GM21381 (cell line): Measurements from ENCODE around the gene RIC1.
A peak's percentile ranks its signal among the peaks of the same experiment; 100 is the strongest.
"Not testable (repeated sequence)": the region's sequence is repeated elsewhere in the genome, so short reads cannot be mapped to it uniquely, and the experiment has no call there.

Source experiments
- ATAC-seq: cut with Tn5 transposase; IDR thresholded peaks from one replicate; pipeline ENCODE4 v1.9.1; 2021; ENCODE audit warnings: mild to moderate bottlenecking, moderate library complexity; ENCODE audit not compliant: unreplicated experiment

The RIC1 gene

GRCh38 chr9:5628530-5629311 lies at the start of gene RIC1:
TSS of gene RIC1 (plus strand) at chr9:5629107. CDS start at chr9:5629310, 203 bp downstream.
- ATAC-seq = peak; percentile 60

- no peak for ATAC-seq
Measured at GRCh38 chr9:5579881-5580280, 49.0 kb upstream of the RIC1 start.

GRCh38 chr9:5580650-5581049 lies 48.3 kb upstream of the RIC1 start:
- no peak for ATAC-seq

- ATAC-seq = not testable (repeated sequence)
Measured at GRCh38 chr9:5581706-5582105, 47.2 kb upstream of the RIC1 start.

- peak; percentile 47 for ATAC-seq
Measured at GRCh38 chr9:5582835-5583195, 46.1 kb upstream of the RIC1 start.

- ATAC-seq = peak; percentile 34
Measured at GRCh38 chr9:5586391-5586802, 42.5 kb upstream of the RIC1 start.

- no peak for ATAC-seq
Measured at GRCh38 chr9:5587024-5587423, 41.9 kb upstream of the RIC1 start.

GRCh38 chr9:5592231-5592630 lies 36.7 kb upstream of the RIC1 start:
- ATAC-seq = no peak

GRCh38 chr9:5592904-5593303 lies 36.0 kb upstream of the RIC1 start:
- no peak for ATAC-seq

- ATAC-seq = peak; percentile 53
Measured at GRCh38 chr9:5593904-5594303, 35.0 kb upstream of the RIC1 start.

- ATAC-seq = no peak
Measured at GRCh38 chr9:5596173-5596572, 32.7 kb upstream of the RIC1 start.

GRCh38 chr9:5608298-5609225 lies 20.3 kb upstream of the RIC1 start:
- ATAC-seq = peak; percentile 57

- ATAC-seq = no peak
Measured at GRCh38 chr9:5609226-5609596, 19.7 kb upstream of the RIC1 start.

GRCh38 chr9:5610491-5610890 lies 18.4 kb upstream of the RIC1 start:
- no peak for ATAC-seq

- no peak for ATAC-seq
Measured at GRCh38 chr9:5611321-5612184, 17.4 kb upstream of the RIC1 start.

- ATAC-seq = no peak
Measured at GRCh38 chr9:5612185-5612530, 16.7 kb upstream of the RIC1 start.

GRCh38 chr9:5614192-5614591 lies 14.7 kb upstream of the RIC1 start:
- no peak for ATAC-seq

- ATAC-seq = no peak
Measured at GRCh38 chr9:5614985-5615384, 13.9 kb upstream of the RIC1 start.

GRCh38 chr9:5617749-5618148 lies 11.2 kb upstream of the RIC1 start:
- peak; percentile 94 for ATAC-seq

GRCh38 chr9:5620494-5620893 lies 8.4 kb upstream of the RIC1 start:
- ATAC-seq = no peak

- no peak for ATAC-seq
Measured at GRCh38 chr9:5621327-5621726, 7.6 kb upstream of the RIC1 start.
